Aorta (tissue), 5 donors: Measurements from ENCODE around the gene LTO1. TPM values are rescaled to one million over a fixed set of nuclear protein-coding genes. Genes with fewer than 3 reads are reported as not detected.

Experiments
- ATAC-seq: fragments of 200-7000 bp; cut with Tn5 transposase; one replicate; pipeline ENCODE4 v1.9.1; 2022; ENCODE audit warnings: moderate library complexity; ENCODE audit not compliant: low FRiP score
- DNase-seq, 2 donors: peaks; one replicate each; pipeline ENCODE4 v3.0.0-alpha.2; 2020
- H3K27ac ChIP-seq, 2 donors: one replicate each; pipeline ENCODE4 v1.5.1; 2013; ENCODE audit warnings: low read length in 2 of 2, mild to moderate bottlenecking in 2 of 2, moderate library complexity in 2 of 2, control low read depth in 1 of 2, inconsistent platforms in 1 of 2, low read depth in 1 of 2
- H3K27me3 ChIP-seq, 2 donors: one replicate each; pipeline ENCODE4 v1.6.1; 2013; ENCODE audit warnings: control low read depth in 1 of 2, low read length in 1 of 2, mild to moderate bottlenecking in 1 of 2, moderate library complexity in 1 of 2; ENCODE audit not compliant: insufficient read depth in 2 of 2, control insufficient read depth in 1 of 2
- H3K36me3 ChIP-seq, 2 donors: one replicate each; pipeline ENCODE4 v1.6.1; 2013; ENCODE audit warnings: control low read depth in 1 of 2, low read length in 1 of 2, mild to moderate bottlenecking in 1 of 2; ENCODE audit not compliant: insufficient read depth in 2 of 2, control insufficient read depth in 1 of 2
- H3K4me1 ChIP-seq, 2 donors: one replicate each; pipeline ENCODE4 v1.6.1; 2013; ENCODE audit warnings: low read length in 2 of 2, control low read depth in 1 of 2, mild to moderate bottlenecking in 1 of 2, moderate library complexity in 1 of 2; ENCODE audit not compliant: insufficient read depth in 2 of 2, control insufficient read depth in 1 of 2
- H3K4me3 ChIP-seq, 2 donors: one replicate each; pipeline ENCODE4 v1.5.1; 2013; ENCODE audit warnings: low read length in 2 of 2, control low read depth in 1 of 2, mild to moderate bottlenecking in 1 of 2
- H3K9me3 ChIP-seq: one replicate; pipeline ENCODE4 v1.6.1; 2013; ENCODE audit warnings: mild to moderate bottlenecking, low read length; ENCODE audit not compliant: control insufficient read depth
- WGBS, 2 donors: extraction: QIAGEN DNeasy Blood & Tissue Kit; methylation state at CpG; one replicate each; pipeline ENCODE4 v1.1.7; 2013; 5-methylcytosine and 5-hydroxymethylcytosine counted together
- intact Hi-C, 2 donors: fragments of 100-400 bp; cut with DNase I; formaldehyde crosslinking; loops; one replicate each; pipeline versions ENCODE4 v1.14.2 to v1.15.0; 2022
- polyA plus RNA-seq, 2 donors: library from polyadenylated mRNA; stranded (reverse); fragments of 200-250 nt; gene quantifications; one replicate each; pipeline ENCODE4 v1.2.3, GENCODE V29; 2013
- total RNA-seq, 2 donors: library from RNA; stranded (reverse); fragmentation: NEBNext Ultra II Directional; extraction: Animal tissue kit (Norgen Biotek cat#: 25700); gene quantifications; one replicate each; pipeline ENCODE4 v1.2.1, GENCODE V29; 2021
- donor health status: healthy with polysubstance abuse.
- donor health status: Bipolar disorder and iron deficiency.
- donor health status: DM: no; HTN: no; CAD: no.
- donor health status: DM: no; HTN: no; CAD: no.
- donor health status: DM: yes; HTN: yes; CAD: no.

The LTO1 gene
- total and polyA plus RNA-seq, 4 donors: 4.6 to 34.5 (median 26.6) TPM

- H3K4me1 ChIP-seq: no peaks in the 10 kb centered on the region
- no peak overlapping the region for H3K27ac ChIP-seq
- DNase-seq: peak in 1 of 2 donors; percentile 38
- intact Hi-C loops: loop anchor here (2.0 kb wide), 2 partner anchors 202 to 510 kb away; no protein-coding TSS in a partner anchor
- no peaks in the 10 kb centered on the region for H3K9me3 ChIP-seq
- no peaks in the 10 kb centered on the region for H3K27me3 ChIP-seq
- no peaks in the 10 kb centered on the region for H3K36me3 ChIP-seq
- ATAC-seq: no peak
- H3K4me3 ChIP-seq: no peak overlapping the region
- WGBS, 2 donors: 92 to 93% methylated on average over 8 of the region's 8 CpGs
These were observed 11.7 kb upstream of the LTO1 start for GRCh38 chr11:69686856-69687255.

DNA sequence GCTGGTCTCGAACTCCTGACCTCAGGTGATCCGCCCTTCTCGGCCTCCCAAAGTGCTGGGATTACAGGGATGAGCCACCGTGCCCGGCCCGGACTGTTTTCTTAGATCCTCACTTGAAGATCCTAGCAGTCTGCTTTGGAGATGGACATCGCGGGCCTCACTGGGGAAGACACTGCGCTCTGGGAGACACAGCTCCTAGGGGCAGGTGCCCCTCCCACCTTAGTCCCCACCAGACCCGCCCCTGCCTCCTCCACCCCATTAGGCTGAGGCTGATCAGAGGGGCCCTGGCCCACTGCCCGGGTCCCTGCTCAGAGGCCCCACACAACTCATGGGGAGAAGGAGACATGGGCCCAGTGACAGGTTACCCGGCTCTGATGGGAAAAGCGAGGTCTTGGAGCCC lies 11.3 kb upstream of the LTO1 start:
- Histone ChIP-seq H3K4me1 (no peaks in the 10 kb centered on the region), H3K9me3 (no peaks in the 10 kb centered on the region), H3K4me3 (no peak overlapping the region), H3K36me3 (no peaks in the 10 kb centered on the region), H3K27ac (no peak overlapping the region), H3K27me3 (no peaks in the 10 kb centered on the region)
- ATAC-seq (no peak), DNase-seq (peak in 1 of 2 donors; percentile 67)
- intact Hi-C loops: loop anchor here (2.0 kb wide), 2 partner anchors 202 to 510 kb away; no protein-coding TSS in a partner anchor
- WGBS, 2 donors: 74 to 85% methylated on average over 13 of the region's 13 CpGs

DNA sequence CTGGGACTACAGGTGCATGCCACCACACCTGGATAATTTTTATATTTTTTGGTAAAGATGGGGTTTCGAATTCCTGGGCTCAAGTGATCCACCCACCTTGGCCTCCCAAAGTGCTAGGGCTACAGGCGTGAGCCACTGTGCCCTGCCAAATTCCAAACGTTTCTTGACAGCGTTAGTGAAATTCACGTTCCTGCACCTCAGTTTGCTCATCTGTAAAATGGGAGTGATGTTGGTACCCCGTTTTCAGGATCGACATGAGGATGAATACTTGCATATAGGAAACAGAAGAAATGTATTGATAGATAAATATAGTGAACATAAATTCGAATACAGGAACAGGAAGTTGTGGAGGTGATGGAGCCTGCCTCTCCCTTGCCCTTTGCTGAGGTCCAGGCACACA lies 10.2 kb upstream of the LTO1 start:
- intact Hi-C loops: loop anchor here in 1 of 2 donors (2.0 kb wide), 1 partner anchor 511 kb away; no protein-coding TSS in a partner anchor
- no peak overlapping the region for H3K4me3 ChIP-seq
- no peaks in the 10 kb centered on the region for H3K27me3 ChIP-seq
- no peaks in the 10 kb centered on the region for H3K9me3 ChIP-seq
- H3K4me1 ChIP-seq: no peaks in the 10 kb centered on the region
- no peaks in the 10 kb centered on the region for H3K36me3 ChIP-seq
- WGBS, 2 donors: 66 to 69% methylated on average over 8 of the region's 8 CpGs
- ATAC-seq (no peak), DNase-seq (no peak)
- H3K27ac ChIP-seq: no peak overlapping the region

DNA sequence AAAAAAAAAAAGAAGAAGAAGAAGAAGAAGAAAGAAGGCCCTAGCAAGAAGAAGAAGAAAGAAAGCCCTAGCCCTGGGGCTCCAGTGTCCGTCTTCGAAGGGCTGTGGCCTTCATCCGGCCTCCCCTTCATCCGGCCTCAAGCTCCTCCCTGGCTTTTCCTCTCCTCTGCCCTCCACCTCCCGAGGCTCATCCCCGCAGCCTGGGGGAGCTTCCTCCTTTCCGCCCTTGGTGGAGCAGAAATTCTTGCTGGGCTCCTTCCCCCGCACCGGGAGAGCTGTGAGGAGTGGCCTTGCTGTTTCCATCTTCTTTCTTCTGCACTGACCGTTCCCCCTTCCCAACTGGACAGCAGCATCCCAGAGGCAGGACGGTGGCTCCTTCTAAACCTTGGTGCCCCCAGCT lies 9.5 kb upstream of the LTO1 start:
- DNase-seq: peak in 1 of 2 donors; percentile 33

GRCh38 chr11:69683764-69684333 lies 8.7 kb upstream of the LTO1 start:
- no peaks in the 10 kb centered on the region for H3K36me3 ChIP-seq
- H3K9me3 ChIP-seq: no peaks in the 10 kb centered on the region
- H3K4me3 ChIP-seq: no peak overlapping the region
- ATAC-seq (peak; percentile 39), DNase-seq (peak in 1 of 2 donors; percentile 72)
- intact Hi-C loops: loop anchor here in 1 of 2 donors (2.0 kb wide), 1 partner anchor 513 kb away; no protein-coding TSS in a partner anchor
- H3K27ac ChIP-seq: no peak overlapping the region
- WGBS, 2 donors: 75 to 78% methylated on average over 9 of the region's 9 CpGs
- no peaks in the 10 kb centered on the region for H3K27me3 ChIP-seq
- H3K4me1 ChIP-seq: no peaks in the 10 kb centered on the region

More for the DNA sequence above, 9.5 kb upstream of the LTO1 start:
- Histone ChIP-seq H3K27ac (no peak overlapping the region), H3K9me3 (no peaks in the 10 kb centered on the region), H3K27me3 (no peaks in the 10 kb centered on the region), H3K4me3 (no peak overlapping the region), H3K4me1 (no peaks in the 10 kb centered on the region), H3K36me3 (no peaks in the 10 kb centered on the region)
- 91 to 92% methylated on average over 11 of the region's 11 CpGs for WGBS, 2 donors
- intact Hi-C loops: loop anchor here in 1 of 2 donors (2.0 kb wide), 1 partner anchor 512 kb away; no protein-coding TSS in a partner anchor
- no peak for ATAC-seq

DNA sequence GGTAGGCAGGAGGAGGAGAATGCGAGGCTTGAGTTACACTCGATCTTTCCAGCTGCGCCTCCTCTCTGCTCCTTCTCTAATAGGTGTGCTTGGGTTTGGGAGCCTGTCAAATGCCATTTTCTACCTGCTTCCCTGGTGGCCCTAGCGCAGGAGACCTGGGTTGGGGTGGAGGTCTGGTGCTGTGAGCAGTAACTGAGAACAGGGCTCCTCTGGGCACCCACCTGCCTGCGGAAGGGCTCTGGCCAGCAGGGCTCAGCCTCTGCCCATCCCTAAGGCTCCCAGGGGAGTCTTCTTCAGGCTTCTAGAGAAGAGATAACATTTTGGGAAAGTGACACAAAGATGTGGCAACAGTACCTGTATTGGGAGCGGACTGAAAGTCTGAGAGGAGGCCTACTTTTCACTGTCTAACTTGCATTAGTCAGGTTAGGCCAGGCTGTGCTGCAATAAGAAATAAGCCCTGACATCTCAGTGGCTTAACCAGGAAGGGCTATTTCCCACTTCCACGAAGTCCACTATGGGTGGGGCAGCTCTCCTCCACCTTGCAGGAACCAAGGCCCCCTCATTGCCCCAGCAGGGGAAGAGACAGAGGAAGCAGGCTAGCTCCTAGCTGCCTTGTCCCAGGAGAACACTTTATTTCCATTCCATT lies 7.7 kb upstream of the LTO1 start:
- H3K27ac ChIP-seq: no peak overlapping the region
- H3K9me3 ChIP-seq: no peaks in the 10 kb centered on the region
- no peak for ATAC-seq
- WGBS, 2 donors: 88 to 95% methylated on average over 7 of the region's 7 CpGs
- H3K4me3 ChIP-seq: no peak overlapping the region
- no peaks in the 10 kb centered on the region for H3K36me3 ChIP-seq
- no peaks in the 10 kb centered on the region for H3K27me3 ChIP-seq
- H3K4me1 ChIP-seq: no peaks in the 10 kb centered on the region
- intact Hi-C loops: no loop called here
- peak in 1 of 2 donors; percentile 57 for DNase-seq

DNA sequence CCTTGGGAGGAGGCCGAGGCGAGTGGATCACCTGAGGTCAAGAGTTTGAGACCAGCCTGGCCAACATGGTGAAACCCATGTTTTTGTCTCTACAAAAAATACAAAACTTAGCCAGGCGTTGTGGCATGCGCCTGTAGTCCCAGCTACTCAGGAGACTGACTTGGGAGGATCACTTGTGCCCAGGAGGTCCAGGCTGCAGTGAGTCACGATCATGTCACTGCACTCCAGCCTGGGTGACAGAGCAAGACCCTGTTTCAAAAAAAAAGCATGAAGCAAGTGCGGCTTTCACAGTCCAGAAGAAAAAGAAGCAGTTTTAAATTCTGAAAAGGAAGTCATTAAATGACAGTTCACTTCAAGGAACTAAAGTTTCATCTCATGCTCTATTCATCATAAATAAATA lies 7.1 kb upstream of the LTO1 start:
- 81 to 86% methylated on average over 6 of the region's 6 CpGs for WGBS, 2 donors
- intact Hi-C loops: no loop called here
- peak in 1 of 2 donors; percentile 30 for DNase-seq
- H3K4me3 ChIP-seq: no peak overlapping the region
- H3K36me3 ChIP-seq: no peaks in the 10 kb centered on the region
- no peaks in the 10 kb centered on the region for H3K4me1 ChIP-seq
- no peak for ATAC-seq
- H3K9me3 ChIP-seq: no peaks in the 10 kb centered on the region
- no peak overlapping the region for H3K27ac ChIP-seq
- H3K27me3 ChIP-seq: no peaks in the 10 kb centered on the region

DNA sequence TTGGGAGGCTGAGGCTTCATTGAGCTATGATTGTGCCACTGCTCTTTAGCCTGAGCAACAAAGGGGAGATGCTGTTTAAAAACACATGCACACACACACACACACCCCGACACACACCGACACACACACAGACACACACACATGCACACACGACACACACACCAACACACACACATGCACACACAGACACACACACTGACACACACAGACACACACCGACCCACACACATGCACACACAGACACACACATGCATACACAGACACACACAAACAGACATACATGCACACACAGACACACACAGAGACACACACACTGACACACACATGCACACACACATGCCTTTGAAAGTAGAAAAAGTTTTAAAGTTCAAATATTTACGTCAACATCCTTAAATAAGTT lies 5.5 kb upstream of the LTO1 start:
- Histone ChIP-seq H3K4me3 (no peak overlapping the region), H3K4me1 (no peaks in the 10 kb centered on the region), H3K9me3 (no peaks in the 10 kb centered on the region), H3K36me3 (no peaks in the 10 kb centered on the region), H3K27ac (no peak overlapping the region), H3K27me3 (no peaks in the 10 kb centered on the region)
- 93 to 97% methylated on average over 5 of the region's 5 CpGs for WGBS, 2 donors
- peak in 1 of 2 donors; percentile 41 for DNase-seq
- intact Hi-C loops: no loop called here
- no peak for ATAC-seq

GRCh38 chr11:69677749-69678148 lies 2.6 kb upstream of the LTO1 start:
- 37 to 52% methylated on average over 2 of the region's 2 CpGs for WGBS, 2 donors
- H3K36me3 ChIP-seq: no peaks in the 10 kb centered on the region
- no peaks in the 10 kb centered on the region for H3K4me1 ChIP-seq
- ATAC-seq (no peak), DNase-seq (no peak)
- no peak overlapping the region for H3K27ac ChIP-seq
- no peak overlapping the region for H3K4me3 ChIP-seq
- no peaks in the 10 kb centered on the region for H3K9me3 ChIP-seq
- H3K27me3 ChIP-seq: no peaks in the 10 kb centered on the region
- intact Hi-C loops: no loop called here
